ENCODE measurements around the gene SLC6A2.

DNA sequence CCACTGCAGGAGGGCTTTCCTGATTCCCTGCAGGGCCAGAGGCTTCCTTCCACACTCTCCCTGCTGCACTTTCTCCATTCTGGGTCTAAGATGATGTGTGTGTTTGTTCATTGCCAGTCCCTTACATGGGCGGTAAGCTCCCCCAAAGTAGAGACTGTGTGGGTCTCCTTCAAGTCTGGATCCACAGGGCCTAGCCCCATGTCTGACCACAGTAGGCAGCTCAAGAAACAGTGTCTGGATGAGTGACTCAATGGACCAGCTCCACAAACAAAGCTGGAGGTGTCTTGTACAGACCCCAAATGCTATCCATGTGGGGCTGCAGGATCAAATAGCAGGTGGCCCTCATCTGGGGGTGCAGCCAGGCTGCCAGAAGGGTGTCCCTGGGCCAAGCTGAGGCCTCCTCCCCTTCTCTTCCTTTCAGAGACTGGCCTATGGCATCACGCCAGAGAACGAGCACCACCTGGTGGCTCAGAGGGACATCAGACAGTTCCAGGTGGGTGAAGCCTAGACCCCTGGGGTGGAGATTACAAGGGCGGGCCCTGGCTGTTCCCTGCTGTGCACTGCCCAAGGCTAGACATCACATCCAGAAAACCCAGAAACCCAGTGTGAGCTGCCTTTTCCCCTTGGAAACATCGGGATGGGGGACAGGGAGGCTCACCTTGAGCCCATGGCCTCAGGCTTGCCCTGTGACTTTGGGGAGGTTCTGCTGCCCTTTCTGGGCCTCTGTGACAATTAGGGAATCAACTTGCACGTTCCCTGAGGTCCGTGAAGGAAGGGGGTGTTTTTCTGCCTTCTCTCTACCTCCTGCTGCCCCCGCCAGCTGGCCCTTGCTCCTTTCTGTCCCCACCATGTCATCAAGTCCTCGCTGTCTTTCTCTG is 45.9 kb downstream of the SLC6A2 start:
- TF ChIP-seq, protein P1, sequence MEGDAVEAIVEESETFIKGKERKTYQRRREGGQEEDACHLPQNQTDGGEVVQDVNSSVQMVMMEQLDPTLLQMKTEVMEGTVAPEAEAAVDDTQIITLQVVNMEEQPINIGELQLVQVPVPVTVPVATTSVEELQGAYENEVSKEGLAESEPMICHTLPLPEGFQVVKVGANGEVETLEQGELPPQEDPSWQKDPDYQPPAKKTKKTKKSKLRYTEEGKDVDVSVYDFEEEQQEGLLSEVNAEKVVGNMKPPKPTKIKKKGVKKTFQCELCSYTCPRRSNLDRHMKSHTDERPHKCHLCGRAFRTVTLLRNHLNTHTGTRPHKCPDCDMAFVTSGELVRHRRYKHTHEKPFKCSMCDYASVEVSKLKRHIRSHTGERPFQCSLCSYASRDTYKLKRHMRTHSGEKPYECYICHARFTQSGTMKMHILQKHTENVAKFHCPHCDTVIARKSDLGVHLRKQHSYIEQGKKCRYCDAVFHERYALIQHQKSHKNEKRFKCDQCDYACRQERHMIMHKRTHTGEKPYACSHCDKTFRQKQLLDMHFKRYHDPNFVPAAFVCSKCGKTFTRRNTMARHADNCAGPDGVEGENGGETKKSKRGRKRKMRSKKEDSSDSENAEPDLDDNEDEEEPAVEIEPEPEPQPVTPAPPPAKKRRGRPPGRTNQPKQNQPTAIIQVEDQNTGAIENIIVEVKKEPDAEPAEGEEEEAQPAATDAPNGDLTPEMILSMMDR (IDR thresholded peaks at IDR 0.05), result peak; percentile 48 to 56 (median 53)
- TF ChIP-seq POLR2AphosphoS5 (IDR thresholded peaks at IDR 0.05) (no peak), EP300 (IDR thresholded peaks at IDR 0.05; ENCODE audit: low read depth) (no peak)

All from transverse colon (tissue), 4 donors.